Suppressor macrophage treated with lipopolysaccharide for 4 hours (primary cell): ENCODE measurements around the gene SNX21.

Source experiments
- DNase-seq: peaks from one replicate; pipeline ENCODE4 v3.0.0-alpha.2; 2020

Gene SNX21

GRCh38 chr20:45883100-45883469 lies 49.5 kb downstream of the SNX21 start:
- DNase-seq, result no peak

GRCh38 chr20:45886590-45887345 lies 53.2 kb downstream of the SNX21 start:
- no peak for DNase-seq

GRCh38 chr20:45887346-45887715 lies 53.7 kb downstream of the SNX21 start, which contains the start of gene SPATA25:
Gene SPATA25 (minus strand): TSS chr20:45887622. CDS start chr20:45887590, 32 bp downstream.
- no peak for DNase-seq

- no peak for DNase-seq
Measured at GRCh38 chr20:45888681-45889080, 55.1 kb downstream of the SNX21 start.

- DNase-seq, result peak; percentile 77
Measured at GRCh38 chr20:45890077-45890984, 56.7 kb downstream of the SNX21 start.

- DNase-seq, result peak; percentile 73
Measured at GRCh38 chr20:45890985-45891983, 57.7 kb downstream of the SNX21 start, which contains the start of the genes CTSA and NEURL2. Gene CTSA (plus strand): TSS chr20:45891335. CDS start chr20:45891569, 234 bp downstream. Gene NEURL2 (minus strand): TSS chr20:45891208. CDS start chr20:45890991, 217 bp downstream.

- DNase-seq, result peak; percentile 52
Measured at GRCh38 chr20:45892049-45892825, 58.6 kb downstream of the SNX21 start.
